GM21447 (cell line): ENCODE results near the gene ZNF354C.

ENCODE experiments used
- ATAC-seq: cut with Tn5 transposase; IDR thresholded peaks from one replicate; pipeline ENCODE4 v1.9.1; 2021; ENCODE audit not compliant: unreplicated experiment

Gene ZNF354C

GRCh38 chr5:179113945-179114641, 53.9 kb downstream of the ZNF354C start:
- no peak for ATAC-seq

GRCh38 chr5:179114756-179115155, 54.6 kb downstream of the ZNF354C start:
- ATAC-seq: no peak

- ATAC-seq: no peak
Measured at GRCh38 chr5:179115307-179115706, 55.1 kb downstream of the ZNF354C start.

- no peak for ATAC-seq
Measured at GRCh38 chr5:179115845-179116524, 55.8 kb downstream of the ZNF354C start.

DNA sequence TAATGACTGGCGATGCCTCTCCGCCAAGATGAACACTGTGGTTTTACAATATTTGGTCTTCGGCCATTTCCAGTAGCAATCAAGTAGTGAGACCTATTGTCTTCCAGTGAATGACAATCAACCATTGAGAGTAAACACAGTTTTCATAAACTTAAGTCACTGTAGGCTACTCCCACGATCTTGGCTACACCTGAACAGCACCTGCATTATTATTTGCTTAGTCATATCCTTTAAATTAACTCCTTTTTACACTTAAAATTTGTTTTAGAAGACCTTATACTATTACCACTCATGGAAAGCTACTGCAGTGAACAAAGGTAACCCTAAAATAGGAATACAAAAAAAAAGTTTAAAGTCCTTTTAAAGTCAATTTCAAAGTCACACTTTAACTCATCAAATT, 58.2 kb downstream of the ZNF354C start:
- ATAC-seq: no peak

- ATAC-seq: no peak
Measured at GRCh38 chr5:179118756-179119414, 58.7 kb downstream of the ZNF354C start.

GRCh38 chr5:179119415-179120170, 59.4 kb downstream of the ZNF354C start:
- ATAC-seq: no peak

DNA sequence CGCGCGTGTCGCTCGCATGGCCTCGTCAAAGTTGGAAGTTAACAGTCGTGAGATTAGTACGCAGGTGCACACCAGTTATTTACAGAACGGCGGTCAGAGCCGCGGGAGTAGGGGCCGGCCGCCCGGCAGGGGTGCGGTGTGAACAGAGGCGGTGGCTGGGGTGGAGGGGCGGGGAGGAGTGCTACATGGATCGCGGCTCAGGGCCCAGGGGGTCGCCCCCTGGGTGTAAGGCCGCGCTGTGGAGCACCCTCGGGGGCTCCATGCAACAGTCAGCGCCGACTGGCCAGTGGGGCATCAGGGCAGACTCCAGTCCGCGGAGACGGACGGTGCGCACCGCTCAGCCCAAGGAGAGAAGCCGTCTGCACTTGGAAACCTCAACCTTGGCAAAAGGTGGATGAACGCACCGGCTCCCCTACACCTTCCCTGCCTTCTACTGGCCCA, 60.3 kb downstream of the ZNF354C start:
- no peak for ATAC-seq

DNA sequence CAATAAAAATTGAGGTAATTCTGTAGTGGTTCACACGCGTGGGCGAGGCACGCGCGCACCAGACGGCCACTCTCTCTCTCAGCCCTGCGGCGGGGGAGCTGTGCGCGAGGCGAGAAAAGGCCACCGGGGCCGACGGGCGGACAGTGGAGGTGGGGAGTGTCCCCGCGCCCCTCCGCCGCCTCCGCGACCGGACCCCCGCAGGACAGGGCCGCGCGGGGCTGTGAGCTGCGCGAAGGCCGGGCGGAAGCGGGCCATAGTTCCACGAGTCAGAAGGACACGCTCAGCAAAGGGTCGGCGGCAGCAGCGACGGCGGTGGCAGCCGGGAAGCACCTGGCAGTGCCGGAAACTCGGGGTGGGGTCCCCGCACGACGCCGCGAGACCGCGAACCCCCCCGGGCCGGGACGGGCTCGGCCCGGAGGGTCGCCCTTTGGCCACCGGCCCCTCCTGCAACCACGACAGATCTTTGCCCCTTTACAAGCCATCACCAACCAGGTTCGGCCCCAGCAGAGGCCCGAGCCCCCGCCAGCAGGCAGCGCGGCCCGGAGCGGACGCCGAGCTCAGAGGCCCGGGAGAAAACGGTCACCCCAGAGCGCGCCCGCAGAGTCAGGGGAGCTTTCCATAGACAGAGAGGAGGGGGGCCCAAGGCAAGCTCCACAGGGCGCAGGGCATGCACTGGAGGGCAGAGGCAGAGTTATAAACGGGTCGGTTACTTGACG, 60.9 kb downstream of the ZNF354C start:
- ATAC-seq: no peak

DNA sequence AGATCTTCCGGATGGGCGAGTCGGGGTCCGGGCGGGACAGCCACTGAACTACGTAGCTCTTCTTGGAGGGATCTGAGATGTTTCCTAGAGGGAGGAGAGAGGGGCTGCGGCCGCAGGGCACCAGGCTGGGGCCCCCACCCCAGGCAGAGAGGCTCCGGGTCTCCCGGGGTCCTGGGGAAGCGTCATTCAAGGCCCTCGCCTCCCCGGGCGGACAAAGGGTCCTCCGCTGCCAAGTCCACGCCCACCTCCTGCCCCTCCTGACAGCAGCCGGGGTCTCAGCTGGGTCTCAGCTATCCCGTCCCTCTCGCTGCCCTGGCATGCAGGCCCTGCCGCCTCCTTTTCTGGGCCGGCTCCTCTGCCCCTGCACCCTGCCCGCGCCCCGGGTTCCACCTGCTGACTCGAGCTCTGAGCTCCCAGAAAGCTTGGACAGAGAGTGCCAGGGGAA, 61.5 kb downstream of the ZNF354C start:
- ATAC-seq: no peak

DNA sequence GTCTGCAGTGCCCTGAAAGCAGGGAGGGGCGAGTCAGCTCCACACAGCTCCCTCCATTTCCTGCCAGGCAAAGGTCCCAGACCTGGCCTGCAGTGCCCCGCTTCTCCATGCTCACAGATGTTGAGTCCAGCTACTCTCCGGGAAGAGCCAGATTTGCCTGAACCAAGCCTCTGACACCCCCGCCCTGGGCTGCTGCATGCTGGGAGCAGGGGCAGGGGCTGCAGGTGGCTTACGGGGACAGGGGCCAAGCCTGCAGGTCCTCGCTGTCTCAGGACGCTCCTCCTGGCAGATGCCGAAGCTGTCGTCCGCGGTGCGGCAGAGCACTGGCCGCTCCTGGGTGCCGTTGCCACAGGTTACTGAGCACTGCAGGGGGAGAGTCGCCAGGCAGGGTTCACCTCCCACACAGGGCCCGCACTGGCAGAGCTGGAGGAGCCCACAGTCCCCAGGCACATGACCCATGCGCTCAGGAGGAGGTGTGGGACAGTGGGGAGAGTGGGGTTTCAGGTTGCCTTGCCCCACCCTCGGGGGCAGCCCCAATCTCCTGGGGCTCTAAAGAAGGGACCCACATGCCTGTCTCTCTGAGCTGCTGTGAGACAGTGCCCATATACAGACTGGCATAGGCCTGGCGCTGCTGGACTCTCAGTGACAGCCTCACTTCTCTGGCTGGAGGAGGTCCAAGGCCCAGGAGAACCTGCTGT, 62.4 kb downstream of the ZNF354C start:
- ATAC-seq: no peak

- no peak for ATAC-seq
Measured at GRCh38 chr5:179123109-179123426, 62.9 kb downstream of the ZNF354C start.

- no peak for ATAC-seq
Measured at GRCh38 chr5:179123491-179124272, 63.5 kb downstream of the ZNF354C start.

DNA sequence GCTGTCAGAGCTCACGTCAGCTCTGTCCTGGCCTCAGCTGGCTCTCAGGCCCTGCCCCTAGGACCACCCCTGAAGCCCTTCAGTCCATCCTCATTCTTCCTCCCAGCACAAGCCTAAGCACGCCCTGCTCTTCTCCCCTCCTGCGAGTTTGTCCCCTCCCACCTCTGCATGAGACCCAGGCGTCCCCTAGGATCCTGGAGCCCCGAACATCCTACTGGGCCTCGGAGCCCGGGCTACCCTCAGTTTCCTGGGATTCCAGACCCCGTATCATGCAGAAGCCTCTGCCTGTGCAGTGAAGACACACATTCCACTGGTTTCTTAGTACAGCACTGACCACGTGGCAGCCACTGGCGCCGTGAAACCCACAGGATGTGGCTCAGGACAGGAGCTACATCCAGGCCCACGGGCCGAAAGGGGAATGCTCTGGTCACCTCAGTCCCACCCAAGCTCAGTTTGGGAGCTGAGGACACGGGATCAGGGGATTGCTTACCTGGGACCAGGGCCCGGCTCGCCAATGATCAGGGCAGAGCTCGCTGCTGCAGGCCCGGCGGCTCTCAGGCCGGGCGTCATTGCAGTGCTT, 64.2 kb downstream of the ZNF354C start:
- no peak for ATAC-seq

DNA sequence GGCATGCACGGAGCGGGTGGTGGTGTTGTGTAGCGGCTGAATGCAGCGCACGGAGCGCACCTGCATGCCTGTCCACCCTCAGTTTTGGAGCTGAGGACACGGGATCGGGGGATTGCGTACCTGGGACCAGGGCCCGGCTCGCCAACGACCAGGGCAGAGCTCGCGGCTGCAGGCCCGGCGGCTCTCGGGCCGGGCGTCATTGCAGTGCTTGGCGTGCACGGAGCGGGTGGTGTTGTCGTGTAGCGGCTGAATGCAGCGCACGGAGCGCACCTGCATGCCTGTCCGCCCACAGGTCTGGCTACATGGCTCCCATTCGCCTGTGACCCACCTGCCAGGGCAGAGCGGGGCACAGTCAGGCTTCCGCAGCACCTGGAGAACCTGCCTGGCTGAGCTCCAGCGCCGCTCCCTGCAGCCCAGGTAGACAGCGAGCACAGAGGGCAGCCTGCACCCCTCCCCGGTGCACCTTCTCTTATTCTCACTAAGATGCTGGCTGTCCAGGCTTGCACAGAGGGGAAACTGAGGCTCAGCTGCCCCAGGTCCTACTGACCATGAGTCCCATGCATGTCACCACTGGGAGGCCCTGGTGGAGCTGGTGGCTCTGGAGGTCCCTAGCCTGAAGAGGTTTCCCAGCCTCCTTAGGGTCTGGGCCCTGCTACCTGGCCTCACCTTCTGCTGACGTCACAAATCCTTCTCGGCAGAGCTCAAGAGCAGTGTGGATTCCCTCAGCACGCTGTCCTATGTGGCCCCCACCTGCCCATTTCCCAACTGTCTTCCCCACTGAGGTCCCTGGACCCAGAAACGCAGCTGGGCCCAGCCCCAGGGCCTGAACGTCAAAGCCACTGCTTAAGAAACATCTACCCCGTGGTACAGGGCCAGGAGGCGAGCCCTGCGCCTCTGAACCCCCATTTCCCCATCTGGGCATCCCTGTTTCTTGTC, 64.9 kb downstream of the ZNF354C start:
- ATAC-seq: no peak

- ATAC-seq: no peak
Measured at GRCh38 chr5:179125789-179126505, 65.8 kb downstream of the ZNF354C start.

DNA sequence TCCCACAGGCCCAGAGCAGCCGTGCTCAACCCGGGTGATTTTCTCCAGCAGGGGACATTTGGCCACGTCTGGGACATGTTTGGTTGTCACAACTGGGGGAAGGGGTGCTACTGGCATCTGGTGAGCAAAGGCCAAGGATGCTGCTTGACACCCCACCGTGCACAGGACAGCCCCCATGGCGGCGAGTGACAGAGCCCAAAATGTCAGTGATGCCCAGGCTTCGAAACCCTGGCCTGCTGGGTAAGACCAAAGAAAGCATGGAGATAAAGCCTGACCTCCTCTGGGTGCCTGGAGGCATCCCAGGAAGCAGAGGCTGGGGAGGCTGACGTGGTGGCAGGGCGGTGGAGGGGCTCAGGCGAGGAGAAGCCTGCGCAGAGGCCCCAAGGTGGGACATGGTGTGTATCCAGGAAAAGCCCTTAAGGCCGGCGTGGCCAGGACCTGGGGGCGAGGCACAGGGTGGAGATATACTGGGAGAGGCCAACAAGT, 66.4 kb downstream of the ZNF354C start:
- no peak for ATAC-seq
